Measurements from ENCODE around the gene MRPS10.
A peak's percentile ranks its signal among the peaks of the same experiment; 100 is the strongest.

Gene MRPS10

DNA sequence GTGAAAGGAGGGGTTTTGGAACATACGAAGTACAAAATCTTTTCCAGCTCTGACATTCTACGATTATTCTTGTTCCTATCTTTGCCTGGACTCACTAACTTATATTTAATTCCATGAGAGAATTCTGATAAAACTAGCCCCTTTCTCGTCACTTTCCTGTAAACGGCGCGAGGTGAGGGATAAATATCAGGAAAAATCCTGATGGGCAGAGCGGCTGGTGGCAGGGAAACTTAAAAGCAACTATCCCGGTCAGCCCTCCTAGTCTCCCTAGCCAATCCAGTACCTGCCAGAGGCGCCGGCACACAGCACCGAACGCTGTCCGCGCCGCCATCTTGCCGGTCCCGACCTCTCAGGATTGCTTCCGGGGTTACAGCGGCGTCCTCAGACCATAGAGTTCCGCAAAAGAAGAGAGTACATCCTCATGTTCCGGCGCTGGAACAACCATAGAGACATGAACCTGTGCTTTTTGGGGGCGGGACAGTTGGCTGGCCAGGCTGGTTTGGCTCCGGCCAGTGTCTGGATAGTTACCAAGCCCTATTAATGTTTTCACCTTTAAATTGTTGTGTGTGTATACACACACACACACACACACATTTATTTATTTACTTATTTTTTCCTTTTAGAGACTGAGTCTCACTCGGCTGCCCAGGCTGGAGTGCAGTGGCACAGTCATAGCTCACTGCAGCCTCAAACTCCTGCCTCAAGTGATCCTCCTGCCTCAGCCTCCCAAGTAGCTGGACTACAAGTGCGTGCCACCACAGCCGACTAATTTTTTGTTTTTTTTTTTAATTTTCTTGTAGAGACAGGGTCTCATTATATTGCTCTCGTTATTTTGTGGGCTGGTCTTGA, at the start of gene MRPS10:
Gene MRPS10 (minus strand): TSS at position 343 of the 849 bp plus-strand sequence. CDS start 12 bp downstream, at position 331.
- DNase-seq = peak; percentile 88 to 93

DNA sequence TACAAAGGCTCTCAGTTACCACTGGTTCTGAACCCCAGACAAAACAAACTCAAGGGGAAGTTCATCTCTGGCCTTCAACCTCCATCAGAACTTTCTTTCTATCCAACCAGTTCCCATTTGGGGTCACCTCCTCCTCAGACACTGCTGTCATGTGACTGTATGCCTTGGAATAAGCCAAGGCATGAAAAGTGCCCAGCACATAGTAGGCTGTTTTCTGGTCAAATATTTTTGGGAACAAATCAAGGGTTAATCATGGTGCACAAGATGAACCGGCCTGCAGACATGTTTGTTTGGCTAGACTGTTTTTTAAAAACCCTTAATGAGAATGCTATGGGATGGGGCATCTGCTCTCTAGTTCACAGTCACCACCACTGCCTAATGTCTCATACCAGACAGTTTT, 48.9 kb upstream of the MRPS10 start:
- no peak for DNase-seq

DNA sequence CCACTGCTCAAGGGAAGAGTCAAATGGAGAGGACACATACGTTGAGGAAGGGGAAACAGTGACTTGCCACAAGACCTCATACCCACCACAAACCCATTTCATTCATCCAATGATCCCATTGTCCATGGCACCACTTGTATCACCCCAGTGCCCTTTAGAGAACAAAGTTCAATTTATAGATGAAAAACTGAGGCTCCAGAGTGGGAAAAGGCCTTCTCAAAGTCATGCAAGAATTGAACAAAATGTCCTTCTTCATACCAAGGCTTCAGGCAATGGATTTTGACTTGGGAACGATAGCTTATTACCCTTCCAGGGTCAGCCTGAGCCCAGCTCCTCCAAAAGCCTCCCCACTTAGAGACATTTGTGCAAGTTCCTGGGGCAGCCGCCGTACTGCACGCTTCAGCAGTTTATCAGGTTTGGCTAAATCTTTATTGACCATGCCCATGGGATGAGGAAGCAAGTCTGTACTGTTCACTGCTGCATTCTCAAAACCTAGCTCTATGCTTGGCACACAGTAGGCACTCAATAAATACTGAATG, 47.3 kb upstream of the MRPS10 start:
- no peak for DNase-seq

DNA sequence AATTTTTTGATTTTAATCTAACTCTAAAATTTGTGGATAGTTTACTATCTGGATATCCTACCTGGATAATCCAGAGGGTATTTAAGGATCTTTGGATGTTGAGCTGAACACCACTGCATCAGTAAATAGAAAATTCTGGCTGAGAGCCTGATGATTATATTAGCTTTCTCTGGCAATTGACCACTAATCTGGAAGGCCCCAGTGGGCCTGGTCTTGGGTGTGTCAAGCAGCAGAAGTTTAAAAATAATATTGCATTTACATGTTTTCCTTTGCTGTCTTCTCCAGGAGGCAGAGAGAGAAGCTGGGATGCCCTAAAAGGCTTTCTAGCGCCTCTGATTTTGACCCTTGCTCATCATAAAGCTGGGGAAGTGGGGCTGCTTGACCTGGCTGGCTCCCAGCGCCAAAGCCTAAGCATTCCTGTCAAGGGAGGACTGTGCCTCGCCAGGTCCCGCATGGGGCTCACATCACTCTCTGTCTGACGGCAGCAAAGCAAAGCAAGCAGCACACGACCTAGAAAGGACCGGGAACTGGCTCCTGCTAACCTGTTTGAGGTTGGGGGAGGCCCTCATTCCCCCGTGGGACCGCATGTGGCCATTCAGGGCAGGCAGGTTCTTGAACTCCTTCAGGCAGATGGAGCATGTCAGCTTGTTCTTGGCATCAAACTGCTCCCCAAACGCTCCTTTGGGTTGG, 46.6 kb upstream of the MRPS10 start:
- no peak for DNase-seq

DNA sequence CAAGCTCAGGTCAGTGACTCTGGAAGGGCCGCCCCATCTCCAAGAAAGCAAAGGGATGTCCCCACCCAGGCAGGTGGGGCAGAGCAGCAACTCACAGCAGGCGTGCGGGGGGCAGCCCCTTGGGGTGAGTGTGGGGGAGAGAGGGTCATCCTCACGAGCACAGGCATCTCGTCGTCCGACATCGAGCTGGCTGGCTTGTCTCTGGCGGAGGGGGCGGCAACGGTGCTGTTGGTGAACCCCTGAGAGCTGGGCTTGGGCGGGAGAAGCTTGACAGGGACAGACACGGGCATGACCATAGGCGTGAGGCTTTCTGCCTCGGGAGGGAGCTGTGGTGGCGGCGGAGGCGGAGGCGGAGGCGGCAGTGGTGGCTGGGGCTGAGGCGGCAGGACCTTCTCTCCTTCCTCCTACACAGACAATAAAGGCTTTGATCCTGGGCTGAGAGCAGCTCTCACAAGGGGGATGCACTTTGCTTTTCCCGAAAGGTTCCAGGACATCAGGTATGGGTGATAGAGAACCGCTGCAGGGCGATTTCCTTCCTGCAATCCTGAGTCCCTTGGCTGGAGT, 45.6 kb upstream of the MRPS10 start:
- no peak for DNase-seq

DNA sequence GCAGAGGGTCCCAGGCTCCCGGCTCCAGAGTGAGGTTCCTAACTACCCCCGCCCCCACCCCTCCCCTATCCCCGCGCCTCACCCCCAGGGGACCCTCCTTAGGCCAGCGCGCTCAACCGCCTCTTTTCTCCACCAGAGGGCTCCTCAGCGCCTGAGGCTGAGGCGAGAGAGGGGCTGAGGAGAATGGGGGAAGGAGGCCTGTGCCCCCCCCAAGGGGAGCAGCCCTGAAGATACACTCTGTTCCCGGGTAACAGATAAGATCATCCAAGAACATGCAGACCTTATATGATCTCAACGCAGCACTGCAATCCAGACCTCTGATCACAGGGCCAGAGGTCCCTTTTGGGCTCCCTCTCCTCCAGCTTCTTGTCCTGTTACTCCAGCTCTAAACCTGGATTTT, 43.3 kb upstream of the MRPS10 start:
- no peak for DNase-seq

DNA sequence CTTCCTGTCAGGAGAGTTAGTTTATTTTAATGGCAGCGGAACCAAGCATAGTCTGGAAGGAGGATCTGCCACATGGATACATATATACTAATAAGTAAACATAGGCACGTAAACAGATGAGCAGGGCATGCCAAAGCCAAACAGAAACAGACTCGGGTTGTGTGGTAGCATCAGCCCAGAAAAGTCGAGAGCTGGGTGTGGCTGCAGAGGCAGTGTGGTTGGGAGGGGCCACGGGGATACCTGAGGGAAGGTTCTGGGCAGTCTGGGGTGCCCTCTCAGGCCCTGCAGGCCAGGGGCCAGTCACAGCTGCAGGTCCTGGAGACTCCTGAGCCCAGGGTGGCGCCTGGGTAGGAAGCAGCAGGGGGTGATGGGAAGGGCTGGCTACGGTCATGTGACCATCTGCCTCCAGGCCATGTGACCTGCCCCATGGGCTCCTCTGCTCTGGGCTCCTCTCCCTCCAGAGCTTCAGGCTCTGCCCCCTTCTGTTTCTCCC, 42.8 kb upstream of the MRPS10 start:
- no peak for DNase-seq

DNA sequence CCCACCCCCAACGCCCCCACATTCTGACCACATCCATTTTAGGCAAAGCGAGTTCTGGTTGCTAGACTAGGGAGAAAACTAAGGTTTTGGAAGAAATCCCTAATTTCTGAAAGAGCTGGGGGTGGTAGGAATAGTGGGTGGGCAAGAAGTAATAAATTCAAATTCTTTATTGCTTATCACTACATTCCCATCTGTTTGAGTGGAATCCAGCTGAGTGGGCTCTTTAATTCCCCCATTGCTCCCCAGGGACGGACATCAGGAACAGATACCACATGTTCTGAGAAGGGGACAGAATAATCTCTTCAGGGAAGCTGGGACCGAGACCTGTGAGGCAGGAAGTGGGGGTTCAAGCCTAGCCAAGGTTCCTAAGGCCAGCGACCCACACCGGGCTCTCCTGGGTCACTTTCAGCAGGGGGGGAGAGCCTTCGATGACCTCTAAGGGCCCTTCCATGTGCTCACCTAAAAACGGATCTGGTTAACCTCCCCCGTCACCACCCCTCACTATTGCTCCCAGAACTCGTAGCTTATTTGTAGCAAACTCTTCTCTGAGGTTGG, 42.3 kb upstream of the MRPS10 start:
- no peak for DNase-seq

DNA sequence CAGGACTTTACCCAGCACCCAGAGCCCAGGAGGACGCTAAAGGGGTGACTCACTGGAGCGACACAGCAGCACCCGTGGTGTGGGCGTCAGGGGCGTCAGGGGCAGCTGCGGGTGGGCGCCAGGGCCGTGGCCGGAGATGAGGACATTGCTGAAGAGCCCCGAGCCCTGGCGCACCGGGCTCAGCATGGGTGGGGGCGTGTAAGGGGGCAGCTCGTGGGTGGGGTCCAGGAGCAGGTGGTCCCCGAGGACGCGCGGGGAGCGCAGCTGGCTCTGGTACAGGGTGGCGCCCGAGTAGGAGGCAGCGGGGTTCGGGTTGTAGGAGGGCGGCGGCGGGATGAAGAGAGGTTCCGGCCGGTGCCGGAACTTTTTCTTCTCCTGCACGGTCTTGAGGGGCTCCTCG, 41.6 kb upstream of the MRPS10 start:
- DNase-seq = no peak

DNA sequence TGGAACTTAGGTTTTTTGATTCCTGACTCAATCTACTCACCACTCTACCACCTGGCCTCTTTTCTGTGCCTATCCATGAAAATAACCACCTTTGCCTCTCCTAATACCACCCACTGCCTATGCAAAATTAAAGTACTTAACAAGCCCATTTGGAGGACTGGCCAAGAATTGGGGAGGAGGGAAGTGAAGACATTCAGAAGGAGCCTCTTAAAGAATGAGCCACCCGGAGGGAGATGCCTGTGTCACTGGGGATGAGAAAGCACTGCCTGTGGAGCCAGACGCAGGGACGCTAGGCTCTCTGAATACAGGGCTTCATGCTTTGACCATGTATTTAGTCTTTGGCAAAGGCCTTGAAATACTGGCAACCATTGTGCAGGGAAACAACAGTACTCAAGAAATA, 40.0 kb upstream of the MRPS10 start:
- no peak for DNase-seq

DNA sequence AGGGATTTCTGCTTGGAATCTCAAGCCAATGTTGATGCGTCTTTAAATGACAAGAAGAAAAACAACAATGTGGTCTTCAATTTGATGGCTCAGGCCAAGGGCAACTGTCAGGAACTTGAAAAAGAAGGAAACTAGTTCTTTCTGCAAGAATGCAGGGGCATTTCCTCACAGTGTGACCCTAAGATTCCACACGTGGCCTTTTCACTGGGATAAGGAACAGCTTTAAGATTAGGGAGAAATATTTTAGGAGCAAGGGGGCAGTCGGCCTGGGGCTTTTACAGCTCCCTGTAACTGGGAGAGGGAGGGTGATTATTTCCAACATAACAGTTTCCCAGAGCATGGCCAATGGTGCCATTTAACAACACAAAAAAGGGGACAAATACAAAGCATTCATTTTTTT, 39.4 kb upstream of the MRPS10 start:
- no peak for DNase-seq

DNA sequence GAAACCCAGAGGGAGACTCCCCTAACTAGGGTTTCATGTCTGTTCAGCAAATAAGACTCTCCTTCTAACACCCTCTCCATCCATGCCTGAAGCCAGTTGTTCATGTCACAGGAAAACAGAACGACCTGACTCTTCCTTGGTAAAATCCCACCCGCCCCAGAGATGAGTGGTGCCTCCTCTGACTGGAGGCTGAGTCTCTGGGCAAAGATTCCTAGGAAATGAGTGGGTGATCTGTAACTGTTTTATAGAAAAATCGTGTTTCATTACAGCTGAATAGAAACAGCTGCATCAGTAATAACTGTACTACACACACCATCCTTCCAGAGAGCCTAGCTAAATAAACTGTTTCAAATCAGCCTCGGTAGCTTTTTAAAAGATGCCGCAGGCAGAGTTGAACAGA, 37.4 kb upstream of the MRPS10 start:
- no peak for DNase-seq

DNA sequence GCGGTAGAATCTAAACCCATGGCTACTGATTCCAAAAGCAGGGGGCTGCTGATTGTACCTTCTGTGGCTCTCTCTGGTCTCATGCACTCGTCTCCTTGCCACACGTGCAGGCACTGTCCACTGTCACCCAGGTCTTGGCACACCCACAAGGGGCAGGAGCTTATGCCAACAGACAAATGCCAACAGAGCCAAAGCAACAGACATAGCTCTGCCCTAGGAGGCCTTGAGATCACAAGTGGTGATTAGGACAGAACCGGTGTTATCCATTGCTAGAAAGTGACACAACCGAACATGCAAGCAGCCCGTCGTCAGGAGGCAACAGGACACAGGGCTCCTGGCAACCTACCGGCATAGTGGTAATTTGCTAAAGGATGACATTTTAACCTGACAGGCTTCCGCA, 36.8 kb upstream of the MRPS10 start:
- DNase-seq = no peak

DNA sequence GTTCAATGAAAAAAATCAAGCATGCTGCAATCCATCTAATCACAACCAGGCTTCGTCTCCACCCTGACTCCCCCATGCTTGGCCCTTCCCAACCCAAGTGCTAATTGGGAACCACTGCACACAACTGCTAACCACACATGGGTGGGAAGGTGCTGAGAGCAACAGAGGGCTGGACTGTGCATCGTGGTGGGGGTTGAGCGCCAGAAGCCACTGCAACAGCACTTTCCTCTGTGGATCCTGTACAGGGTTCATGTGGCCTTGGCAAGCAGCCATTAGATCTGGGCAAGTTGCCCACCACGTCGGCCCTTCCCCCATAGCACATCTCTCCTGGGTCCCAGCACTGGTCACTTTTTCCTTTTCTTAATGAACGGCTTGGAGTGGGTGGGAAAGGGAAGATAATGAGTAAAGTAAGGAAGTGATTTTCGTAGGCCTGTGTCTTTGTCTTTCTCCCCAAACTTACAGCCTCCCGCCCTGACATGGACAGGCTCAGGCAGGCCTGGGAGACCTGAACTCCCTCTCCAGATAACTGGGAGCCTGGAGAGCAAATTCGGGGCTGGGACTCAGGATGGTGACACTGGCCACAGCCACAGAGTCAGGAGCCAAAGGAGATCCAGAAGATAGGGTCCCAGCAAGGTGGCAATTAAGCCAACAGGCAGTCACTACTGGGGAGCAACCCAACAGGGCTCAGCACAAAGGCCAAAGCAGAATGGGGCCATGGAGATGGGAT, 34.4 kb upstream of the MRPS10 start:
- no peak for DNase-seq

DNA sequence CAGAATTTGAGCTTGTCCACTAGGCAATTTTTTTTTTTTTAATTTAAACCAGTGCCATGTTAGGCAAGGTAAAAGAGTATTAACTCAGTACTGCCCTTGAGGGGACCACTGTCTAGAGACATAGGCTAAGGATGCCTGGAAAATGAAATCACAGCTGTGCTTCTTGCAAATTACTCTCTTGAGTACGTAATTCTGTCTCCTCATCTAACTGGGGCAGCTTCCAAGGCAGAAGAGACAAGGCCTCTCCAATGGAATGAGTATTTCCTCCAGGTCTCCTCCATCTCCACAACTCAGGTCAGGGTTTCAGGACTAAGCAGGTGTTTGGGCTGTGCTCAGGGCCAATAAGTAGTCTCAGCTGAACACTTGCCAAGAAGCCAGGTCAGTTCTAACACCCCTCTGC, 33.8 kb upstream of the MRPS10 start:
- DNase-seq = no peak

DNA sequence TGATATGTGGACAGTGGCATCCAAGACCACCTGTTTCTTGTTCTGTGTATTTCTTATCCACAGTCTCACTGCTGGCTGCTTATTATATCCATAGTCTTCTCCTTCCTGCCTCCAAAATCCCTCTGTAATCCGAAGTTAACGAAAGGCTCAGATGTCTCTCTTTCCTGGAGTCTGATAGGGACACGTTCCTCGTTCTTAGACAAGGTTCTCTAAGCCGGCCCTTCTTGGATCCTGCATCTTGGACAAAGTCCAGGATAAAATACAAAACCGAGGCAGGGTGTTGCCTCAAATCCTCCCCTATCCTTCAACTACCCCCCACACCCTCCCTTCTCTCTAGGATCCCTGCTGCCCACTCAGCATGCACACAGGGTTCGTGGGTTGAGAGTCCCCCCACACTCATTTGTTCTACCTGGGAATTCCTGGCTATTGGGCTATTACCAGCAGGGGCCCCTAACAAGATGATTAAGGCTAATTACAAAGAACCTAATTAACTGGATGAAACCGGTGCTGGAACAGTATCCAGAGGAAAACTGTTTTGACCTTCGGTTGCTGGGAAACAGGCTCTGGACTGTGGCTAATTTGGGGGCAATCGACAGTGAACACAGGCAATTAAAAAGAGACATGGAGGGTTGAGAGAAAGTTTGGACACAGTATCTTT, 32.7 kb upstream of the MRPS10 start:
- peak; percentile 16 to 17 for DNase-seq

DNA sequence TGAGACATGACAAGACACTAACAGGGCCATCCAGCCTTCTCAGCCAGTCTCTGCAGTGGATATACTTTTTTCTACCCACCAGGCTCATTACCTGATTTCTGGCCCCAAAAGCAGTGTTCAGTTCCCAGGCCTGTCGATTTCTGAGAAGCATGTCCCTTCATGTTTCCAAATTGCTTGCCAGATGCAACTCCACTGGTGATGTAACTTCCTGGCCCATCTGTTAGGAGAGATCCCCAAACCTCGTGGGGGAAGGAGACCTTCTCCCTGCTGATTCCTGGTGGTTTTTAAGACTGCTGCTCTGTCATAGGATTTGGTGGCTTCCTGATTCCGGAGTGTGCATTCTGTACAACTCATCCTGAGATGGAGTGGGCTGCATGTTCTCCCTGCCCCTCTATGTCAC, 31.6 kb upstream of the MRPS10 start:
- DNase-seq = peak in 1 of 2 donors; percentile 10

DNA sequence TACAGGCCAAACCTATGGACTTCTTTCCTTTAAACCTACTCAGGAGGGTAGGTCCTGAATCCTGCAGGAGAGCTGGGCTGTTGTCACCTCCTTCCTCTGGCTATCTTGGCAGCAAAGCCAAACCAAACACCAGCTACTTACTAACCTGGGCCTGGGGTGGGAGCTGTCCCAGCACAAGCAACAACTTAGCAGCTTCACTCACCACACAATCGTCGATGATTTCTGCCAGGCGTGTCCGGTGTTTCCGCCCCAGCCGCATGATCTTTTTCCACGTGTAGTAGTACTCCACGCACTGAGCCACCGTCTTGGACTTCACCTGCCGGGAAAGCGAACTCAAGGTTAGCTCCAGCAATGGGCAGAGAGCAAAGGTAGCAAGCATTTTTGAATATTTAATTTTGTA, 25.4 kb upstream of the MRPS10 start:
- DNase-seq = no peak

DNA sequence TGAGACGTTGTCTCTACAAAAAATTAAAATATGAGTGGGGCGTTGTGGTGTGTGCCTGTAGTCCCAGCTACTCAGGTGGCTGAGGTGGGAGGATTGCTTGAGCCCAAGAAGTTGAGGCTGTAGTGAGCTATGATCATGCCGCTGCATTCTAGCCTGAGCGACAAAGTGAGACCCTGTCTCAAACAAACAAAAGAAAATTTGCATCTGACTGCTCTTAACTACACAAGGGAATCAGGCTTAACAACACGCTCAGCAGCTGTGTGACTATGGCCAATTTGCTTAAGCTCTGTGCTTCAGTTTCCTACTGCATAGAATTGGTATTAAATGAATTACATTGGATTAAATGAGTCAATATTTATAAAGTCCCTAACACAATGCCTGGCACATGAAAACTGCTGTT, 24.3 kb upstream of the MRPS10 start:
- no peak for DNase-seq

DNA sequence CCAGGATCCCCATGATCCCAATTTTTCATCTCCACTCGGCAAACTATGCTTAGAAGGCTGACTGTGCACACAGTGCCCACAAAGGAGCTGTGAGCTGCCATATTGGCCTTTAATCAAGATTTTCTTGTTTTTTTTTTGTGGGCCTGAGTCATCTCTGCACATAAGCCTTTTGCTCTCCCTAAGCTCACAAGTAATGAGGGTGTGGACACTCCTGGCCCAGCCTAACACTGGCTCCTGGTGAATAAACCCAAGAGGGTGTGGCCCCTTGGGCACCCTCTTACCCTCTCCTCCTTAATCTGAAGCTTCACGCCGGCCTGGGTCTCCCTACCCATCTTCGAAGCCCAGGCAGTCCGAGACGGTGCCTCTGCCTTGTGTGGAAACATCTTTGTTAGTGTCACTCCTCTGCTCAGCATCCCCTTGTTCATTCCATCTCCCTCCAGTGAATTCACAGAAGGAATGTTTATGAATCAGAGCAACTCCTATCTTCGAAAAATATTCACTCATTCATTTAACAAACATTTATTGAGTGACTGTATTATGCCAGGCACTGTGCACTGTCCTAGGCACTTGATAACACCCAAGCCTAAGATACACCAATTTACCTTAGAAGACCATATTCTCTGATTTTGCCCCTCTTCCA, 22.2 kb upstream of the MRPS10 start:
- DNase-seq = no peak

DNA sequence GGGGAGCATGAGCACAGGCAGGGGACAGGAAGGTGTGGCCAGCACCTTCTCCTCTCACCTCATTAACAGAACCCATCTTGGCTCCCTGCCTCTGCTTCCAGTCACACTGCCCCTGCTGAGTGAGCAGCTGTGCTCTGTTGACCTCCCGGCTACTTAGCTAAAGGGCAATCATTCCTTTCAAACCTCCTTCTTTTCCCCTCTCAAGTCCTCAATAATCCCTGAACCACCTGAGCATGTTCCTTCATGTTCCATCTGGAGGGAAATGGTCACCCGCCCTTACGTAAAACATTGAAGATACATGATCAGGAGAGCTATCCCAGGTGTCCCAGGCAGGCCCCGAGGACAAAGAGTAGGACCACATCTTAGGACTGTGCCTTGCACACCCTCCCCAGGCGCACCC, 21.7 kb upstream of the MRPS10 start:
- no peak for DNase-seq

DNA sequence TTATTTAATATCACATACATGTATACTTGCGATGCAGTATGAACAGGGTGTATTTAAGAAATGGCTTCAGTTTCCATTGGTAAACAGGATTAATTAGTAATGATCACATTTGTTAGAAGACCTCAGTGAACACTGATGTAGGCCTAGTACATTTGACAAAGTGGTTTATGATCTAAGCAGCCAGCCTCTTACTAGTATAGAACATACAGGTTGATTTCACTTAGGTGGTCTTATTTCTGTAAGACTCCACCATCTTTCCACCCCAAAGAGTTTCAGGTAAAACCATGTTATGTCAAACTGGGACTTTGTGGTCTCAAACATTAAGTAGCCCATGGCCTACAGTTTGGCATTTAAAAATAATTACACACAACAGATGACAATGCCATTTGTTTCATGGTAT, 20.2 kb upstream of the MRPS10 start:
- DNase-seq = no peak
